ENCODE measurements around the gene LRP6.
"Not testable (repeated sequence)": the region's sequence is repeated elsewhere in the genome, so short reads cannot be mapped to it uniquely, and the experiment has no call there.

Gene LRP6

DNA sequence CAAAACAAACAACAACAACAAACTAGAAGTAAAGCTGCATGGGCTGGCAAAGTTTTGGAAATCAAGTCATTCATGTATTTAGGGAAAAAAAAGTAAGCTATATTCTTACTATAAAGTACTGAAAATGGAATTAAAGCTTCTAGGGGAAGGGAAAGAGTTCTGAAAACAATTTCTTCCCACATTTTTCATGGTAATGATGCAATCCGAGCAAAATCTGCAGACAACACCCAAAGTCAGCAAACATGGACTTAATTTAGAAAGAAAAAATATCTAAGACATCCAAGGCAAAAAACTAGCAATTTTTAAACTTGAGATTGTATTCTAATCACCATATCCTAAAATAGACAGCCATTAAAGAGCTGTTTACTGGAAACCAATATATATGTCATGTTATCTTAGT lies 86.3 kb downstream of the LRP6 start:
- no peak for DNase-seq (ENCODE audit: low spot score)

DNA sequence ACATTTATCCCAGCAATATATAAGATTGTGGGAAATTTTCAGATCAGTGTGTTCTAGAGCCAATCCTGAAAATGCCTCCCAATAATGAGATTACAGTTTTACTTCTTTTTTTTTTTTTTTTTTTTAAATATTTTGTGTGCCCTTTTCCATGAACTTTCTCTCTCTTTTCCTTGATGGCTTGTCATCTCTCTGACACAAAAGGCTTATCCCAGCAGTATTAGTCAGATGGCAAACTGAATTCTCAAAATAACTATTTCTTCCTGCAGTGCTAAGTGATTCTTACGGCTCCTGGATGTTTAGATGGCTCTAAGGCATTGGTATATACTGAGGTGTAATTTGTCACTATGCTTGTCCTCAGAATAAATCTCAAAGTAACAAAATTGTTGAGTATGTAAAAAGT lies 86.7 kb downstream of the LRP6 start:
- no peak for DNase-seq (ENCODE audit: low spot score)

DNA sequence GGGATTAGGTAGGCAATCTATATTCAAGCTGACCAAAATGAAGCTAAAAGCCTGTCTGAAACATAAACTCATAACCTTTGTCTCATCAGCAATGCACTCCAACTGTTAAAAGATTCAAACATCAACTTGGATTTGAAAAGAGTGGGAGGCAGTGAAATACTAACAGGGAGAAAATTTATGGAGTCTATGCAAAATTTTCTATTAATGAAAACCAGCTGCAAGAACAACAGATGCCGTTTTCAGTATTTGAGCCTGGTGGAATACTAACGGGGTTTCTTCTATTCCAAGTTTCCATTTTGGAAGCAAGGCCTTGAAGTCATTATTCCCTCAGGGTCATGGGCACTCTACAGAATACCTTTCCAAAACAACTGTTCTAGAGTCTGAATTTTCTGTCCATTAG lies 88.3 kb downstream of the LRP6 start:
- DNase-seq (ENCODE audit: low spot score): no peak

DNA sequence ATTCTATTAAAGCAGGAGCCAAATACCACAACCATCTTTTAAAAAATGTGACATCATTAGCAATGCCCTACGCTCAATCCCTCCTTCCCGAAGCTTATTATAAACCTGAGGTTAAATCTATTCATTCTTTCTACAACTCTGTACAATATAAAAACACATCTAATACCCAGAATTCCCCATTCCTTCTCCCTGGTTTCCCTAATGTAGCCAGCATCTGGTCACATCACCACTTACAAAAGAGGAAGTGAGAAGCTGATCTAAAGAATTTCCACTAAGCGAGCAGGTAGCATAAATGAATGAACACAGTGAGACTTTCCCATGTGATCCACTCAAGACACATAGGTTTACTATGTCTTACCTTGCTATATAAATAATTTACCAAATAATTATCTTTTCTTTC lies 90.4 kb downstream of the LRP6 start:
- no peak for DNase-seq (ENCODE audit: low spot score)

DNA sequence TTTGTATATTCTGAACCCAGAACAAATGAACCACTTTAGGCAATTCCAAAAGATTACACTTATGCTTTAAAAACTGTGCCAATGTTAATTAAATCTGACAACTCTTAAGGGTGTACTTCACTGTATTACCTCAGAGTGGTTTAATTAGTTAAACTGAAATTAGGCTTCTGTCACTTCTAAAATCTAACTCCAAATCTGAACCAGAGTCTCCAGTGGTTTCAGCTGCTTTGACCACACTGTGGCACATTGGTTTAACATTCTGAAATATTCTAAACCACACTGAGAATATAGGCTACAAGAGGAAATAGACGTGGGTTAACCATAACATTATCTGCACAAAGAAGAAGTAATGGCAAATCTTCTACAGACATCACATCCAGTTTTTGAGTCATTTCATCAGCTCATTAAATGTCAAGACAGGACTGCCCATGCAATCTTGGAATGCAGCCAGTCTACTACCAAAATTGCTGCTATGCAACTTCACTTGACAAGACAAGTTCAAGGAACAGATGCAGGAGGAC lies 94.8 kb downstream of the LRP6 start:
- DNase-seq (ENCODE audit: low spot score): peak; percentile 2

DNA sequence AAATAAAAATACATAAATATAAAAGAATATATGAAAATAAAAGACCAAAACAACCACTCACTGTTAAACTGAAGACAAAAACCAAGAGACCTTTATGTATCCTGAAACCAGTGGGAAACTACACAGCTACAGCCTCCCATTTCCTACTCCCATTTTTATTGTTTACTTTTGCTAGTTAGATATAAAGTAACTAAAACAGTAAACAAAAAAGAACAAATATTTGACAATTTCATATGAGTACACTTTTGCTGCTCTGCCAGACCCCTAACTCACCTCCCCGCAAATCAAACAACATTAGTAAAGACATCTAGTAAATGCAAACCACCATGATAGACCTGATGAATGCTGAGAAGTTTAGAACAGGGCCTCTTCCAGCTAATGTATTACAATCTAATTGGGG lies 99.0 kb downstream of the LRP6 start:
- DNase-seq (ENCODE audit: low spot score): no peak

DNA sequence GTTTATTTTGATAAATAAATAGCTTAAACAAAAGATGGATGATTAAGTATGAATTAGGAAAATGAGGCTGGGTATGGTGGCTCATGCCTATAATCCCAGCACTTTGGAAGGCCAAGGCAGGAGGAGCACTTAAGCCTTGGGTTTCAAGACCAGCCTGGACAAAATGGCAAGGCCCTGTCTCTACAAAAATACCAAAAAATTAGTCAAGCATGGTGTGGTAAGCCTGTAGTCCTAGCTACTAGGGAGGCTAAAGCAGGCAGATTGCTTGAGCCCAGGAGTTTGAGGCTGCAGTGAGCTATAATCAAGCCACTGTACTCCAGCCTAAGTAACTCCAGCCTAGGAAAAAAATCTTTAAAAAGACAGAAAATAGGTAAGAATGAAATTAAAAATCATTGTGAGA lies 100.1 kb downstream of the LRP6 start:
- DNase-seq (ENCODE audit: low spot score): no peak

DNA sequence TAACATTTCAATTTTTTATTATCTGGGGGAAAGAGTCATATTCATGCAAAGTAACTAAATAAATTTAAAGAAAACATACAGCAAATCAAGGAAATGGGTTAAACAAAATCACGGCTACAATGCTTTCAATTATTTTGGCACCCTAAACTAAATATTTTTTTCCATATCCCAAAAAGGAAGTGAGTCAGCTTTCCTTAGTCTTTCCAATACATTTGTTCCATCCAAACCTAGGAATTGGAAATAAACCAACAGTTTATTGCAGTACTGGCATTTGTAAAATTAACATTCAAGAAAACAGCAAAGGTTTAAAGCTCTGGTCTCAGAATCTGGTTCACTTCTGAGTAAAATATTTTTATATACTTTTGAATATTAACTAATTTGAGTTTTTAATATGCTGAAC lies 106.9 kb downstream of the LRP6 start:
- DNase-seq (ENCODE audit: low spot score): no peak

DNA sequence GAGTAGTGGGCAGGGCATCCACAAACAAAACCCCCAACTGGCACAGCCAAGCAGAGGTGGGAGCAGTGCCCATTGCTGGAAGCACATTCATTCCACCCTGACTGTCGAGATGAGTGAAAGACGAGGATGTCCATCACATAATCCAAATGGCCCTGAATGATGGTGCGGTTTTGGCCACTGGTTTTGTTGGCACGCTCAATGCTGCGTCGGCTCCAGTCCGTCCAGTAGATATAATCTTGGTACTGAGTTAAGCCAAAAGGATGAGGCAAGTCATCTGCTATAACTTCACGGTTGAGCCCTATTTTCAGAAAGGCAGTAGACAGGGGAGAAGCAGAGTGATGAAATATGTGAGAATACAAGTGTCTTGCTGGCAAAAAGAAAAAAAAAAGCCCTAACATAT lies 108.0 kb downstream of the LRP6 start:
- no peak for DNase-seq (ENCODE audit: low spot score)

DNA sequence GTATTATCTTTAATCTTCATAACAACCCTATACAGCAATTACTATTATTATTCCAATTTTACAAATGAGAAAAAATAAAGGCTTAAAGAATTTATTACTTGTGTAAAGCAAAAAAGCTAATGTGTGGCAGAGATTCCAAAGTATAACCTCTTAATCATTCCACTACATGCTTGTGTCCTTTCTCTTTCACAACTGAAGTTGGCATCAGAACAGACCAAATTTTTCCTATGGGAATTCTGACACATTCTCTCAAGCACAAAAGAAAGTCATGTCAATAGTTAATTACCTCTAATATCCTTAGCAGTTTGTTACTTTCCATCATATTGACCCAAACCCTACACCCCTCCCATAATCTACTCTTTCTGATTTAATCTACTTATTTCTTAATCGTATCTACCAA lies 109.4 kb downstream of the LRP6 start:
- no peak for DNase-seq (ENCODE audit: low spot score)

DNA sequence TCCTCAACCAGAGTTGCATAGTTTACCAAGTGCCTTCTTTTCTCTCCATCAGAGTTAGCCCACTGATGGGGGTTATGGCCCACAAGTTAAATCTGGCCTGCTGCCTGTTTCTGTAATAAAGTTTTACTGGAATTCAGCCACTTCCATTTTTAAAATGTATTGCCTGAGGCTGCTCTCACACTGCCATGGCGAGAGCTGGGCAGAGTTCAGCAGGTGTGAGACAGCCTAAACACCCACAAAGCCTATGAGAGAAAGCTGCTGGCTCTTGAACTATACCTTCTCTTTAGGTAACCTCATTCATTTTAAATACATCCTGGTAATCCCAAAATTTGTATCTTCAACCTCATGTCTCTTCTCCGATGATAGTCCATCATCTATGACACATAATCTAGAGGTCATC lies 110.0 kb downstream of the LRP6 start:
- DNase-seq (ENCODE audit: low spot score): no peak

DNA sequence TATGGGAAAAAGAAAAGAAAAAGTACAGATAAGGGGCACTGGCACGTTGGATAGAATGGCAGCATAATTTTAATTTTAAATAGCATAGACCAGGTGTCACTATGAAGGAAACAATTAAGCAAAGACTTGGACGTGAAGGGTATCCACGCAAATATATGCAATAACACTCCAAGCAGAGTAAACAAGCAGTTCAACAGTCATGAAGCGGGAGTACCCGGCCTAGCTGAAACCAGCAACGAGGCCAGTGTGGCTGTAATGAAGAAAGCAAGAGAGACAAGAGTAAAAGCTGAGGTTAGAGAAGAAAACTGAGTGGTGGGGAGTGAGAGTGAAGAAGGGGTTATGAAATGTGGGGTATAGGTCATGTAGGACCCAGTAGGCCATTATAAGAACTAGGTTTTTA lies 110.7 kb downstream of the LRP6 start:
- DNase-seq (ENCODE audit: low spot score): no peak

DNA sequence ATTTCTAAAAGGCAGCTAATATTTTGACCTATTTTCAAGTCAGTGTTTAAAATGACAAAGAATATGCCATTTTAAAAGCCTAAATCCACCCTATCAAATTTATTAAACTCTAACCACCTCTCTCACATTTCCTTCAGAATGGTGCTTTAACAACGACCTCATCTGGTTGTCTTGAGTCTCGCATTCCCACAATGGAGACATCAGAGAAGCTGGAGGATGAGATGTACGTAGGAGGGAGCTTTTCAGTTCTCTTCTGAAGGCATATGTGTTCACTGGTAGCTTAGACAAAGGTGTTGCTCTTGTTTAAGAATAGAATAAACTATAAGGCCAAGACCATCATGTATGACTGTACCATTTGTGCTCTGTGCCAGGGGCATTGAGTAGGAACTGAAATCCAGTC lies 113.2 kb downstream of the LRP6 start:
- no peak for DNase-seq (ENCODE audit: low spot score)

DNA sequence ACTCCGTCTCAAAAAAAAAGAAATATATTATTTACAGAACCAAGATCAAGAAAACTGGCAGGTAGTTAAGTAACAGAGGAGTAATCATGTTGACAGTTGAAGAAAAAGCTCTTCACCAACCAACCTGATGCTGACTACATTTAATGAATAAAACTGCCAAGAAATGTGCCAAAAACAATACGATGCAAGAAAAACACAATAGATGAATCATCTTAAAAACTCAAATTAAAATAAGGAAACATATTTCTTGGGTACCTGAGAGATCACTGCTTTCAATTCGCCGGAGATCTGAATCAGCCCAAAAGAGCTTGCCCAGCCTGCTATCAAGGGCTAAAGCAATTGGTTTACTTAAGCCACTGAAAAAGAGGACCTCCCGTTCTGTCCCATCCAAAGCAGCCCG lies 119.7 kb downstream of the LRP6 start:
- no peak for DNase-seq (ENCODE audit: low spot score)

DNA sequence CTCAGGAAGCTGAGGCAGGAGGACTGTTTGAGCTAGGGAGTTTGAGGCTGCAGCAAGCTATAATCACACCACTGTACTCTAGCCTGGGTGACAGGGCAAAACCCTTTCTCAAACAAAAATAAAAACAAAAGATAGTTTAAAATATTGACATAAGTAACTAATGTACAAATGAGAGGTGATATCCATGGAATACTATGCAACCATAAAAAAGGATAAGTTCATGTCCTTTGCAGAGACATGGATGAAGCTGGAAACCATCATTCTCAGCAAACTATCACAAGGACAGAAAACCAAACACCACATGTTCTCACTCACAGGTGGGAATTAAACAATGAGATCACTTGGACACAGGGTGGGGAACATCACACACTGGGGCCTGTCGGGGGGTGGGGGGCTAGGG lies 122.3 kb downstream of the LRP6 start:
- DNase-seq (ENCODE audit: low spot score): not testable (repeated sequence)

DNA sequence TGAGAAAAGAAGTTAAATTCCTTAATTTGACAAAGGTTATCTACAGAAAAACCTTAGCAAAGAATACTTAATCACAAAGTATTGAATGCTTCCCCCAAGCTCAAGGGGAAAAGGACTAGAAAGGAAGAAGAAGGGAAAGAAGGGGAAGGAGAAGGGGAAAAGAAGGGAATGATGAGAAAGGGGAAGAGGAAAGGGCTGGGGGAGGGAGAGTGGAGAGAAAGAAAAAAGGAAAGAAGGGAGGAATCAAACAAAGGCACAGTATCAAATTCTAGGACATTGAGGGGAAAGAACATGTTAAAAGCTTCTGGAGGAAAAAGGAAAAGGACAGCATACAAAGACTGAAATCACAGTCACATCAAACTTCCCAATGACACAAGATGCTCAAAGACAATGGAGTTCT lies 125.8 kb downstream of the LRP6 start:
- DNase-seq (ENCODE audit: low spot score): no peak

DNA sequence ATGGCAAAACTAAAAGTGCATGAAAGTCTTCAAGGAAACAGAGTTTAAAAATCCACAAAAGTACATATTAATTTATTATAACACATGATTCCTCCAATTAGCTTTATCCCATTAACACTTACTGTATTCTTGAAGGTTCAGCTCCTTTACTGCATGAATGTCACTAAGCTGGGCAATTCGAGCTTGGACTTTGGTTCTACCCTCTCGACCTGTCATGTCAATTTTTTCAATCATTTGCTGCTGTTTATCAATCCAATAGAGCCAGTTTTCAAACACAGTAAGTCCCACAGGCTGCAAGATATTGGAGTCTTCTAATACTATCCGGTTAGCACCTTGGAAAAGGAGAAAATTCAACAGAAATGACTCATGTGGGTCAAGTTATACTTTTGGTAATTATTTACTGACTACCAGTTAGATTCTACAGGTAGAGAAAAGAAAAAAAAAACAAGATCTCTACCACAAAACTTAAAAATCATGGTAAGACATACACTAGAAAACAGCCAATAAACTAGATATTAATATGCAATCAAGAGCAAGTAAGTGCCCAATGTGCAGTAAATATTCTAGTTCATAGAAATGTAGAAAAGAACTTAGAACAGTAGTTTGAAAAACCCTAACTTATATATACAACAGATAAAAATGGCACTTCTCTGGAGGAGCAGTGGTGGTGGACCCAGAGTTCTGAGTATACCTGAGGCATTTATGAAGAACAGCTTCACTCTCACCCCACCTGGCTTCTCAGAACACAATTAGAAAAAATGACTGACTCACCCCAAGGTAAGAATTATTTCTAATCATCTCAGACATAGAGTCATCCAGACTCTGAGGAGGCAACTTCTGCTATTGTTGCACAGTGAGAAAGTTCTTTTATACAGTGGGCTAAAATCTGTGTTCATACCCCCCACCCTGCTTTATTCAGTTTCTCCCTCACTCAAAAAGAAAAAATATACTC lies 128.4 kb downstream of the LRP6 start:
- no peak for DNase-seq (ENCODE audit: low spot score)

DNA sequence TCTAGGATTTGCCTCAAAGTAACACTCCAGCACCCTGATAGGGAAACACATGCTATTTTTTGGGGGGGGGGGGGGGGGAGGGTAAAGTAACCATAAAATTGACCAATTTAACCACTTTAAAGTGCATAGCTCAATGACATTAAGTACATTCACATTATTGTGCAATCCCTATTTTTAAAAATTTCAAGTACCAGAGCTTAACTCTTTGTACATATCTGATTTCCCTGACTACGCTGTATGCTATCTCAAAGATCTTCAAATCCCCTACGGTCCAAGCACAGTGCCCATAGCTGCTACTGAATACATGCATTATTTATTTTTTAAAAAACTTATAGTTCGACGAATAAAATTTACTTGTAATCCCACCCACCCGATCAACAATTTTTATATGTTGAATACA lies 133.1 kb downstream of the LRP6 start:
- DNase-seq (ENCODE audit: low spot score): no peak

DNA sequence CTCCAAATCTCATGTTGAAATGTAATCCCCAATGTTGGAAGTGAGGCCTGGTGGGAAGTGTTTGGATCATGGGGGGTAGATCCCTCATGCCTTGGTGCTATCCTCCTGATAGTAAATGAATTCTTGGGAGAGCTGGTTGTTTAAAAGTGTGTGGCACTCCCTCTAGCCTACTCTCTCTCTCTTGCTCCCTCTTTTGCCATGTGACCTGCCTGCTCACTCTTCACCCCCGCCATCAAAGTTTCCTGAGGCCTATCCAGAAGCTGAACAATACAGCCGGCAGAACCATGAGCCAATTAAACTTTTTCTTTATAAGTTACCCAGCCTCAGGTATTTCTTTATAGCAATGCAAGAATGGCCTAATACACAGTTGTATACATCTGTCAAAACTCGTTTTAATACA lies 133.6 kb downstream of the LRP6 start:
- no peak for DNase-seq (ENCODE audit: low spot score)

DNA sequence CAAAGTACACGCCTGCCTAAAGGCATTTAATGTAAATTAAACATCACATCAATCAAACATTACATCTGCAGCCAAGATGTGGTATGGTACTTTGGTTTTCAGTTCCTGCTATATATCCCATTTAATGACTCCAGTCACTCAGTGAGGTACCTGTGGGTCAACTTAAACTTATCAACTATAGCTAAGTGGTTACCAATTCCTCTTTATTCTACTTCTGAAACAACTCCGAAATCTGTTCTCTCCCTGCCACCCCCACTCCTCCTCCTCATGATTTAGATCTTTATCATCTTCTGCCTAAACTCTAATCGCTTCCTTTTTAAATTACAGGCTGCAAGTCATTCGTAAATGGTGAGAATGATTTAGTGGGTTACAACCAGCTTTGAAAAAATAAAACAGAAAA lies 138.2 kb downstream of the LRP6 start:
- DNase-seq (ENCODE audit: low spot score): no peak

DNA sequence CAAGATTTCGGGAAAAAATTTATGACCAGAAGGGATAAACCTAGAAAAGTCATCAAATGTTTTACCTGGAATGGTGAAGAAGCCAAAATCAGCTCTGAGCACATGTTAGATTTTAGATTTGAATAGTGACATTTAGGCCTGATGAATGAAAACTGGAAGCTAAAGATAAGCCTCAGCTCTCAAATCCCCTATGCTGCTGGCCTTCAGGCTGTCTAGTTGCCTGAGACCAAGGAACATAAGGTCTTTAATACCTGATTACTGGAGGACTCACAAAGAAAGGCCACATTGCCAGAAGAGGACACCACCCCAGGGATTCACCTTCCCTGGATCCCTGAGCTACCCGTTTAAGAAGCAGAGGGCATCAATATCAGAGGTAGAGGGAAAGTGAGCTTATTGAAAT lies 139.5 kb downstream of the LRP6 start:
- DNase-seq (ENCODE audit: low spot score): no peak

DNA sequence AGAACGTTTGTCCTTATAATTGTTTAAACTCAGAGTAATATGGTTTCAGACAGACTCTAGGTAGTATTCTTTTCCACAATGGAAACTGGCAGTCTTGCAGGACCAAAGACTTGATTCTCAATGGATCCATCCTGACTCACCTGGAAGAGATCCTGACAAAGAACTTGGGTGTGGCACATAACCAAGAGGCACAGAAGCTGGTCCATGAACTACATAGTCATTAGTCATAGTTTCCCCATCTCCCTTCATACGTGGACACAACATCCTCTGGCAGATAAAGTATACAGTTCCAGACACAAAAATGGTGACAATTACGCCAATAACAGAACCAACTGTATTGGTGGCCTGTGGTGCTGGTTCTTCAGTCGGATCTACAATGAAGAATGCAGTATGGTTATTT lies 140.3 kb downstream of the LRP6 start:
- DNase-seq (ENCODE audit: low spot score): no peak

DNA sequence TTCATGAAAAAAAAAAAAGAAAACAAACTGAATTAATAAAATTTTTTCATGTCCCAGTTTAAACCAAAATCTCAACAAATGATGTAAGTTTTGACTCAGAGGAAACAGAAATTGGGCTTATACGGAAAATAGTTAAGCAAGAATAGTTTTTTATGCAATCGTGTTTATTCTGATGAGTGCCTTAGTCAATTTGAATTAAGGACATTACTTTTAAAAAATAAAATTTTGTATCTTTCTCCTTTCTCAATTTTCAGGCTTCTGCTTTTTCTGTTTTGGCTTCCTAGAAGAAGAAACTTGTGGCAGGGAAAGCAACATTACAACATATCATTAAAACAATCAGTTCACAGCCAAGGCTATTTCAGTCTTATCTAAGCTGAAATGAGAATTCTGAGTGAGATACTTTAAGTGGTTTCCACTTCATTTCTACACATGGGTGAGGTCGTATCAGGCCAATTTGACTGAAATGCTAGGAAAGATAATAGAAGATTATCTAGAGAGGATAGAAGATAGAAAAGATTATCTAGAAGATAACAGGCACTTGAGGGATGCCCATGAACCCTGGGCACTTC lies 143.7 kb downstream of the LRP6 start:
- DNase-seq (ENCODE audit: low spot score): no peak

DNA sequence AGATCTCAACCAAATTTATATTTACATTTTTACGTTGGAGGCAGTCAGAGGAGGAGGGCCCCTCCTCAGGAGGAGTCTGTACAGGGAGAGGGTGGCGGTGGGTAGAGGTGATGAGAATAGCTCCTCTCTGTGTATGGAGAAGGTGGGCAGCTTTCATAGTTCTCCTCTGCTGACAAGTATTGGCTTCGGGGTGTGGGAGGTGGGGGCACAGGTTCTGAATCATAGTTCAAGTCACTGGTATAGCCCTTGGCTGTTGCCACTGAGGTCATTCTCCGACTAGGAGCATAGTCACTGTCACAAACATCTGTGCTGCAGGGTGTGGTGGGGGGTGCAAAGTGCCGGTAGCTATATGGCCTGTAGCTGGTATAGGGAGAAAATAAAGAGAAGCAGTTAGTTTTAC lies 145.8 kb downstream of the LRP6 start:
- DNase-seq (ENCODE audit: low spot score): no peak
